ENCODE data around the gene ATP11B. TPM values are rescaled to one million over a fixed set of nuclear protein-coding genes. Genes with fewer than 3 reads are reported as not detected.

ATP11B gene
- total RNA-seq, 5 donors from 2014 or later (not counting 1 experiment from before 2014, with no cell fraction given) = 90.7 to 139 (median 98.1) TPM

DNA sequence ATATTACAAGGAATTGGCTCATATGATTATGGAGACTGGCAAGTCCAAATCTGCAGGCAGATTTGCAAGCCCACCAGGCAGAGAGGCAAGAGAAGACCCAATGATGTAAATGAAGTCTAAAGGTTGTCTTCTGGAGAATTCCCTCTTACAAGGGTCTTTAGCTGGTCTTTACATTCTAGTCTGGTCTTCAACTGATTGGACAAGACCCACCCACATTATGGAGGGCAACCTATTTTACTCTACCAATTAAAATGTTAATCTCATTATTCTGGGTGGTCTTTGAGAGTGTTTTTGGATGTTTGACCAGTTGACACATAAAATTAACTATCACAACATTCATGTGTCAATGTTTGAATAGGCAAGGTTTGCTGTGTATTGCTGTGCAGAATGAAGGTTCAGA lies 28.0 kb upstream of the ATP11B start:
- Histone ChIP-seq H3K27me3 (replicated peaks in 1 of 2; ENCODE audit: control insufficient read depth in 2 of 2, extremely low read depth in 1 of 2, insufficient read depth in 2 of 2, low read length in 1 of 2) (peaks cover 0 to 3% of the 10 kb centered on the region in 2 experiments), H3K4me1 (ENCODE audit: control insufficient read depth in 1 of 2, extremely low read depth in 1 of 2, insufficient read depth in 2 of 2, low read length in 2 of 2) (no peaks in the 10 kb centered on the region), H3K27ac (ENCODE audit: low read length) (no peak overlapping the region), H3K9me3 (no peaks in the 10 kb centered on the region), H3K36me3 (ENCODE audit: control insufficient read depth in 2 of 2, extremely low read depth in 1 of 2, insufficient read depth in 1 of 2, low read length in 1 of 2) (no peaks in the 10 kb centered on the region), H3K4me3 (ENCODE audit: control insufficient read depth in 1 of 2, extremely low read depth in 1 of 2, low read length in 1 of 2) (no peak overlapping the region)
- H3K27me3 Mint-ChIP-seq = peaks cover 0 to 11% of the 10 kb centered on the region in 2 donors
- CTCF ChIA-PET = no interaction called here
- H3K4me3 Mint-ChIP-seq = no peak overlapping the region
- ATAC-seq (replicated peaks in 1 of 4) = no peak
- no peaks in the 10 kb centered on the region for H3K9me3 Mint-ChIP-seq
- no peaks in the 10 kb centered on the region for H3K4me1 Mint-ChIP-seq
- no peaks in the 10 kb centered on the region for H3K36me3 Mint-ChIP-seq
- H3K27ac Mint-ChIP-seq = no peak overlapping the region
- no peak for DNase-seq
- POLR2A ChIA-PET = no interaction called here

DNA sequence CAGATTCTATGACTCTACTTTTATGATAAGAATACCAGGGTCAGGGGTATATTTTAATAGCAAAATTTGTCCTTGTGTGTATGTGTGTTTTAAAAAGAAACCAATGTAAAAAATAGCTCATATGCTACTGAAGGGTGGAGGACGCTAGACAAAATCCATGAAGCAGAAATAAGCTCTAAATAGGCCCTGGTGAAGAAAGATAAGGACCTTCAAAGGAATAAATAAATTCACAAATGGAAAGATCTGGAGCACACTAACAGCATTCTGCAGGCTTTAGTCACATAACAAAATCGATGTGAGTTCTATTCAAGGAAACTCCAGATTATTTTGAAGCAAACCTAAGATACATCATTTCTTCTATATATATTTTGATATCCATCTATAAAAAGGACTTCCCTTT lies 27.2 kb upstream of the ATP11B start:
- Histone ChIP-seq H3K27me3 (replicated peaks in 1 of 2; ENCODE audit: control insufficient read depth in 2 of 2, extremely low read depth in 1 of 2, insufficient read depth in 2 of 2, low read length in 1 of 2) (peaks cover 0 to 3% of the 10 kb centered on the region in 2 experiments), H3K4me3 (ENCODE audit: control insufficient read depth in 1 of 2, extremely low read depth in 1 of 2, low read length in 1 of 2) (no peak overlapping the region), H3K36me3 (ENCODE audit: control insufficient read depth in 2 of 2, extremely low read depth in 1 of 2, insufficient read depth in 1 of 2, low read length in 1 of 2) (no peaks in the 10 kb centered on the region), H3K27ac (ENCODE audit: low read length) (no peak overlapping the region), H3K4me1 (ENCODE audit: control insufficient read depth in 1 of 2, extremely low read depth in 1 of 2, insufficient read depth in 2 of 2, low read length in 2 of 2) (no peaks in the 10 kb centered on the region), H3K9me3 (no peaks in the 10 kb centered on the region)
- WGBS (ENCODE audit: insufficient coverage) = no CpG with 5 or more reads among the region's 2 CpGs
- H3K4me3 Mint-ChIP-seq = no peak overlapping the region
- H3K4me1 Mint-ChIP-seq = no peaks in the 10 kb centered on the region
- POLR2A ChIA-PET = no interaction called here
- H3K9me3 Mint-ChIP-seq = no peaks in the 10 kb centered on the region
- ATAC-seq (replicated peaks in 1 of 4) (no peak), DNase-seq (no peak)
- no peaks in the 10 kb centered on the region for H3K36me3 Mint-ChIP-seq
- no peak overlapping the region for H3K27ac Mint-ChIP-seq
- peaks cover 0 to 11% of the 10 kb centered on the region in 2 donors for H3K27me3 Mint-ChIP-seq
- CTCF ChIA-PET = interaction anchor here in 1 of 2 donors (0.6 kb wide), 1 partner anchor 20 kb away, joined by 3 read pairs; no protein-coding TSS in a partner anchor

- DNase-seq (no peak), ATAC-seq (replicated peaks in 1 of 4) (no peak)
- peaks cover 0 to 5% of the 10 kb centered on the region in 2 donors for H3K27me3 Mint-ChIP-seq
- H3K9me3 Mint-ChIP-seq = no peaks in the 10 kb centered on the region
- ChIA-PET CTCF (interaction anchor here in 1 of 2 donors (0.6 kb wide), 1 partner anchor 57 kb away, joined by 4 read pairs; no protein-coding TSS in a partner anchor), POLR2A (interaction anchor here in 1 of 2 donors (0.7 kb wide), 1 partner anchor 9 kb away, joined by 5 read pairs; no protein-coding TSS in a partner anchor)
- Histone ChIP-seq H3K27ac (ENCODE audit: low read length) (no peak overlapping the region), H3K27me3 (replicated peaks in 1 of 2; ENCODE audit: control insufficient read depth in 2 of 2, extremely low read depth in 1 of 2, insufficient read depth in 2 of 2, low read length in 1 of 2) (peaks cover 0 to 3% of the 10 kb centered on the region in 2 experiments), H3K36me3 (ENCODE audit: control insufficient read depth in 2 of 2, extremely low read depth in 1 of 2, insufficient read depth in 1 of 2, low read length in 1 of 2) (no peaks in the 10 kb centered on the region), H3K9me3 (no peaks in the 10 kb centered on the region), H3K4me3 (ENCODE audit: control insufficient read depth in 1 of 2, extremely low read depth in 1 of 2, low read length in 1 of 2) (no peak overlapping the region), H3K4me1 (ENCODE audit: control insufficient read depth in 1 of 2, extremely low read depth in 1 of 2, insufficient read depth in 2 of 2, low read length in 2 of 2) (no peaks in the 10 kb centered on the region)
- no CpG with 5 or more reads among the region's 1 CpG for WGBS (ENCODE audit: insufficient coverage)
- H3K27ac Mint-ChIP-seq = no peak overlapping the region
- H3K36me3 Mint-ChIP-seq = no peaks in the 10 kb centered on the region
- no peak overlapping the region for H3K4me3 Mint-ChIP-seq
- H3K4me1 Mint-ChIP-seq = no peaks in the 10 kb centered on the region
Measured at GRCh38 chr3:182768413-182768812, 24.9 kb upstream of the ATP11B start.

GRCh38 chr3:182769673-182770072 lies 23.6 kb upstream of the ATP11B start:
- Mint-ChIP-seq H3K4me1 (no peaks in the 10 kb centered on the region), H3K4me3 (no peak overlapping the region), H3K27ac (no peak overlapping the region), H3K36me3 (no peaks in the 10 kb centered on the region), H3K27me3 (peaks cover 0 to 2% of the 10 kb centered on the region in 2 donors), H3K9me3 (peaks cover 0 to under 1% (median 0%) of the 10 kb centered on the region in 3 donors)
- no peaks in the 10 kb centered on the region for H3K4me1 ChIP-seq (ENCODE audit: control insufficient read depth in 1 of 2, extremely low read depth in 1 of 2, insufficient read depth in 2 of 2, low read length in 2 of 2)
- ATAC-seq (replicated peaks in 1 of 4) (no peak), DNase-seq (no peak)
- no peaks in the 10 kb centered on the region for H3K9me3 ChIP-seq
- H3K36me3 ChIP-seq (ENCODE audit: control insufficient read depth in 2 of 2, extremely low read depth in 1 of 2, insufficient read depth in 1 of 2, low read length in 1 of 2) = no peaks in the 10 kb centered on the region
- H3K27me3 ChIP-seq (replicated peaks in 1 of 2; ENCODE audit: control insufficient read depth in 2 of 2, extremely low read depth in 1 of 2, insufficient read depth in 2 of 2, low read length in 1 of 2) = peaks cover 0 to 3% of the 10 kb centered on the region in 2 experiments
- POLR2A ChIA-PET = no interaction called here
- H3K27ac ChIP-seq (ENCODE audit: low read length) = no peak overlapping the region
- 90% methylated on average over 2 of the region's 2 CpGs for WGBS (ENCODE audit: insufficient coverage)
- H3K4me3 ChIP-seq (ENCODE audit: control insufficient read depth in 1 of 2, extremely low read depth in 1 of 2, low read length in 1 of 2) = no peak overlapping the region
- CTCF ChIA-PET = no interaction called here

GRCh38 chr3:182782149-182782548 lies 11.2 kb upstream of the ATP11B start:
- Histone ChIP-seq H3K4me1 (ENCODE audit: control insufficient read depth in 1 of 2, extremely low read depth in 1 of 2, insufficient read depth in 2 of 2, low read length in 2 of 2) (no peaks in the 10 kb centered on the region), H3K27me3 (replicated peaks in 1 of 2; ENCODE audit: control insufficient read depth in 2 of 2, extremely low read depth in 1 of 2, insufficient read depth in 2 of 2, low read length in 1 of 2) (peaks cover 0 to 15% of the 10 kb centered on the region in 2 experiments), H3K9me3 (no peaks in the 10 kb centered on the region), H3K27ac (ENCODE audit: low read length) (no peak overlapping the region), H3K36me3 (ENCODE audit: control insufficient read depth in 2 of 2, extremely low read depth in 1 of 2, insufficient read depth in 1 of 2, low read length in 1 of 2) (no peaks in the 10 kb centered on the region), H3K4me3 (ENCODE audit: control insufficient read depth in 1 of 2, extremely low read depth in 1 of 2, low read length in 1 of 2) (no peak overlapping the region)
- Mint-ChIP-seq H3K27ac (no peak overlapping the region), H3K36me3 (no peaks in the 10 kb centered on the region), H3K9me3 (no peaks in the 10 kb centered on the region), H3K4me1 (peaks cover 0 to 2% (median 0%) of the 10 kb centered on the region in 3 donors), H3K4me3 (no peak overlapping the region), H3K27me3 (peaks cover 10 to 16% of the 10 kb centered on the region in 2 donors)
- ATAC-seq (replicated peaks in 1 of 4) (no peak), DNase-seq (no peak)
- ChIA-PET CTCF (interaction anchor here in 1 of 2 donors (0.6 kb wide), 2 partner anchors 62 to 1092 kb away, joined by 3 to 4 read pairs; no protein-coding TSS in a partner anchor), POLR2A (no interaction called here)
- no CpG with 5 or more reads among the region's 1 CpG for WGBS (ENCODE audit: insufficient coverage)

DNA sequence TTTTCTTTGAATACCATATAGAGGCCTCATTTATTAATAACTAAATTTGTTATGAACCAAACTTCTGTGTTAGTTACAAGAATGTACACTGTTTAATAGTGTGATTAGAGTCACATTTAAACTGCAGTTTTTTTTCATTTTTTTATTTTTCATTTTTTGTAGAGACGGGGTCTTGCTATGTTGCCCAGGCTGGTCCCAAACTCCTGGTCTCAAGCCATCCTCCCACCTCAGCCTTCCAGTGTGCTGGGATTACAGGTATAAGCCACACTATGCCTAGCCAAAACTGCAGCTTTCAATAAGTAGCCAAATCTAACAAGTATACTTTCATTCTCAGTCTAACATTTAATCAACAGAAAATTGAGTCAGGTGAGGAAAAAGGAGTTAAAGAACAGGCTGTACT lies 10.2 kb upstream of the ATP11B start:
- DNase-seq = no peak
- H3K36me3 Mint-ChIP-seq = no peaks in the 10 kb centered on the region
- H3K36me3 ChIP-seq (ENCODE audit: control insufficient read depth in 2 of 2, extremely low read depth in 1 of 2, insufficient read depth in 1 of 2, low read length in 1 of 2) = no peaks in the 10 kb centered on the region
- peaks cover 0 to 8% of the 10 kb centered on the region in 2 experiments for H3K27me3 ChIP-seq (replicated peaks in 1 of 2; ENCODE audit: control insufficient read depth in 2 of 2, extremely low read depth in 1 of 2, insufficient read depth in 2 of 2, low read length in 1 of 2)
- peaks cover 0 to 2% (median 0%) of the 10 kb centered on the region in 3 donors for H3K4me1 Mint-ChIP-seq
- no peak overlapping the region for H3K27ac Mint-ChIP-seq
- H3K27me3 Mint-ChIP-seq = peaks cover 10 to 19% of the 10 kb centered on the region in 2 donors
- no peaks in the 10 kb centered on the region for H3K9me3 ChIP-seq
- H3K4me3 ChIP-seq (ENCODE audit: control insufficient read depth in 1 of 2, extremely low read depth in 1 of 2, low read length in 1 of 2) = no peak overlapping the region
- H3K4me3 Mint-ChIP-seq = no peak overlapping the region
- POLR2A ChIA-PET = no interaction called here
- H3K27ac ChIP-seq (ENCODE audit: low read length) = no peak overlapping the region
- H3K4me1 ChIP-seq (ENCODE audit: control insufficient read depth in 1 of 2, extremely low read depth in 1 of 2, insufficient read depth in 2 of 2, low read length in 2 of 2) = no peaks in the 10 kb centered on the region
- WGBS (ENCODE audit: insufficient coverage) = no CpG with 5 or more reads among the region's 1 CpG
- ATAC-seq (replicated peaks in 1 of 4) = no peak
- CTCF ChIA-PET = no interaction called here
- H3K9me3 Mint-ChIP-seq = no peaks in the 10 kb centered on the region

DNA sequence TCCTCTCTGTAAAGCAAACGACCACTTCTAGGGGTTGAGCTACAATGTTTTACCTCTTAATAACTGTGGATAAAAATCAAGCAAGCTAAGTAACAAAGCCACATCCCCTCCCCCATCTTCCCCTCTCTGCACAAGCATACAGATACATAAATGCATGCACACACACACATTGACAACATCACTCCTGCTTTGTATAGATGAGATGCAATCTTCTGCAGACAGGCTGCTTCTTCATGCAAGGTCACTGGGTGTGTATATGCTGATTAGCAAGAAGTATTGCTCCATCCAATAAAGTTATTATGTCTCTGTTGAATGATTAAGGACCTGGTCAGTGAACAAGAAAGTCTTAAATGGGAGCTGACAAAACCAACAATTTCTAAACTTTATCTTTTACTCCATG lies 8.8 kb upstream of the ATP11B start:
- no peak overlapping the region for H3K4me3 ChIP-seq (ENCODE audit: control insufficient read depth in 1 of 2, extremely low read depth in 1 of 2, low read length in 1 of 2)
- peaks cover 0 to 3% of the 10 kb centered on the region in 2 experiments for H3K27me3 ChIP-seq (replicated peaks in 1 of 2; ENCODE audit: control insufficient read depth in 2 of 2, extremely low read depth in 1 of 2, insufficient read depth in 2 of 2, low read length in 1 of 2)
- no peaks in the 10 kb centered on the region for H3K4me1 ChIP-seq (ENCODE audit: control insufficient read depth in 1 of 2, extremely low read depth in 1 of 2, insufficient read depth in 2 of 2, low read length in 2 of 2)
- DNase-seq (no peak), ATAC-seq (replicated peaks in 1 of 4) (no peak)
- no peaks in the 10 kb centered on the region for H3K36me3 ChIP-seq (ENCODE audit: control insufficient read depth in 2 of 2, extremely low read depth in 1 of 2, insufficient read depth in 1 of 2, low read length in 1 of 2)
- H3K27ac Mint-ChIP-seq = no peak overlapping the region
- H3K36me3 Mint-ChIP-seq = no peaks in the 10 kb centered on the region
- H3K9me3 Mint-ChIP-seq = no peaks in the 10 kb centered on the region
- no peak overlapping the region for H3K27ac ChIP-seq (ENCODE audit: low read length)
- CTCF ChIA-PET = no interaction called here
- H3K27me3 Mint-ChIP-seq = peaks cover 11 to 19% of the 10 kb centered on the region in 2 donors
- H3K4me1 Mint-ChIP-seq = peaks cover 0 to 3% (median 3%) of the 10 kb centered on the region in 3 donors
- H3K9me3 ChIP-seq = no peaks in the 10 kb centered on the region
- H3K4me3 Mint-ChIP-seq = no peak overlapping the region
- POLR2A ChIA-PET = no interaction called here
- WGBS (ENCODE audit: insufficient coverage) = no CpG with 5 or more reads among the region's 1 CpG
